Hepatocyte (in vitro differentiated cells): Measurements from ENCODE around the gene ZNF436. TPM values are rescaled to one million over a fixed set of nuclear protein-coding genes. Genes with fewer than 3 reads are reported as not detected.

Experiments used
- DNase-seq: peaks from one replicate; pipeline ENCODE4 v3.0.0-alpha.2; 2016; ENCODE audit warnings: low spot score
- H2AFZ ChIP-seq: fragments of 200-600 bp; sonication (generic); 2 replicates; pipeline ENCODE4 v1.6.0; 2016; ENCODE audit warnings: antibody characterized with exemption, mild to moderate bottlenecking
- H3K27ac ChIP-seq: fragments of 200-600 bp; sonication (generic); 2 replicates; pipeline ENCODE4 v1.5.1; 2016; ENCODE audit warnings: mild to moderate bottlenecking
- H3K27me3 ChIP-seq: fragments of 200-600 bp; sonication (generic); 2 replicates; pipeline ENCODE4 v1.6.1; 2016
- H3K36me3 ChIP-seq: fragments of 200-600 bp; sonication (generic); replicated peaks from 2 replicates; pipeline ENCODE4 v1.5.1; 2016; ENCODE audit warnings: low read depth; ENCODE audit not compliant: insufficient read depth
- H3K4me1 ChIP-seq: fragments of 200-600 bp; sonication (generic); 2 replicates; pipeline ENCODE4 v1.5.1; 2016; ENCODE audit warnings: mild to moderate bottlenecking, moderate library complexity; ENCODE audit not compliant: insufficient read depth
- H3K4me2 ChIP-seq: fragments of 200-600 bp; sonication (generic); 2 replicates; pipeline ENCODE4 v1.6.0; 2016
- H3K4me3 ChIP-seq: fragments of 200-600 bp; sonication (generic); 2 replicates; pipeline ENCODE4 v1.5.1; 2016; ENCODE audit warnings: mild to moderate bottlenecking
- H3K79me2 ChIP-seq: fragments of 200-600 bp; sonication (generic); 2 replicates; pipeline ENCODE4 v1.6.0; 2017; ENCODE audit warnings: mild to moderate bottlenecking
- H3K9me2 ChIP-seq: fragments of 200-600 bp; sonication (generic); replicated peaks from 2 replicates; pipeline ENCODE4 v1.6.0; 2017; ENCODE audit warnings: mild to moderate bottlenecking; ENCODE audit not compliant: insufficient read depth
- H3K9me3 ChIP-seq: fragments of 200-600 bp; sonication (generic); 2 replicates; pipeline ENCODE4 v1.5.1; 2016; ENCODE audit warnings: low read depth, mild to moderate bottlenecking
- H4K20me1 ChIP-seq: fragments of 200-600 bp; sonication (generic); 2 replicates; pipeline ENCODE4 v1.6.0; 2016; ENCODE audit warnings: mild to moderate bottlenecking; ENCODE audit not compliant: insufficient read depth, poor library complexity, severe bottlenecking
- CTCF ChIP-seq: fragments of 200-600 bp; sonication (generic); IDR thresholded peaks from 2 replicates; pipeline ENCODE4 v1.5.1; 2016; ENCODE audit warnings: antibody characterized with exemption, mild to moderate bottlenecking; ENCODE audit not compliant: poor library complexity
- EZH2 ChIP-seq: fragments of 200-600 bp; sonication (generic); IDR thresholded peaks from 2 replicates; pipeline ENCODE4 v1.6.1; 2016; ENCODE audit warnings: antibody characterized with exemption, mild to moderate bottlenecking, borderline replicate concordance
- EZH2phosphoT487 ChIP-seq: fragments of 200-600 bp; sonication (generic); IDR thresholded peaks from one replicate; pipeline ENCODE4 v1.6.1; 2018; ENCODE audit warnings: antibody characterized with exemption, mild to moderate bottlenecking, low read depth, moderate library complexity; ENCODE audit not compliant: unreplicated experiment, severe bottlenecking
- WGBS: methylation state at CpG from one replicate; pipeline ENCODE4 v1.1.6; 2016; ENCODE audit warnings: low lambda C conversion rate; ENCODE audit errors: missing lambda C conversion rate; 5-methylcytosine and 5-hydroxymethylcytosine counted together
- polyA plus RNA-seq: library from polyadenylated mRNA; unstranded; fragments of >200 nt; fragmentation: Nextera tagmentation; extraction: Ambion mirVana; gene quantifications from 2 replicates; pipeline ENCODE4 v1.2.1, GENCODE V29; 2016
- total RNA-seq: library from RNA; depleted of rRNA; stranded (reverse); fragments of >200 nt; gene quantifications from 2 replicates; pipeline ENCODE4 v1.2.3, GENCODE V29; 2014

Gene ZNF436
- total and polyA plus RNA-seq, 2 experiments from 2014 or later, result 7.5 to 15.5 TPM

GRCh38 chr1:23385119-23385621, 15.5 kb upstream of the ZNF436 start:
- WGBS, result 83% methylated on average over 14 of the region's 14 CpGs
- Histone ChIP-seq H3K79me2 (no peaks in the 10 kb centered on the region), H3K4me3 (no peak overlapping the region), H3K4me2 (no peak overlapping the region), H3K4me1 (no peaks in the 10 kb centered on the region), H3K27ac (no peak overlapping the region), H4K20me1 (no peaks in the 10 kb centered on the region), H3K27me3 (no peaks in the 10 kb centered on the region), H3K36me3 (no peaks in the 10 kb centered on the region), H3K9me3 (no peaks in the 10 kb centered on the region), H3K9me2 (no peaks in the 10 kb centered on the region), H2AFZ (no peak overlapping the region)
- no peak for DNase-seq
- TF ChIP-seq EZH2, result no peak
- no peak for TF ChIP-seq EZH2phosphoT487
- TF ChIP-seq CTCF, result no peak

GRCh38 chr1:23384312-23385058, 14.8 kb upstream of the ZNF436 start:
- H3K79me2 ChIP-seq, result no peaks in the 10 kb centered on the region
- H3K36me3 ChIP-seq, result no peaks in the 10 kb centered on the region
- no peaks in the 10 kb centered on the region for H3K9me2 ChIP-seq
- no peaks in the 10 kb centered on the region for H3K4me1 ChIP-seq
- no peak overlapping the region for H2AFZ ChIP-seq
- no peak overlapping the region for H3K27ac ChIP-seq
- no peak overlapping the region for H3K4me2 ChIP-seq
- H3K9me3 ChIP-seq, result no peaks in the 10 kb centered on the region
- H4K20me1 ChIP-seq, result no peaks in the 10 kb centered on the region
- peak; percentile 37 for DNase-seq
- H3K27me3 ChIP-seq, result no peaks in the 10 kb centered on the region
- 77% methylated on average over 11 of the region's 11 CpGs for WGBS
- H3K4me3 ChIP-seq, result no peak overlapping the region
- TF ChIP-seq CTCF (no peak), EZH2 (no peak), EZH2phosphoT487 (no peak)

GRCh38 chr1:23383577-23384311, 14.1 kb upstream of the ZNF436 start:
- Histone ChIP-seq H3K9me2 (no peaks in the 10 kb centered on the region), H4K20me1 (no peaks in the 10 kb centered on the region), H2AFZ (no peak overlapping the region), H3K79me2 (no peaks in the 10 kb centered on the region), H3K4me3 (no peak overlapping the region), H3K4me1 (no peaks in the 10 kb centered on the region), H3K27me3 (no peaks in the 10 kb centered on the region), H3K36me3 (no peaks in the 10 kb centered on the region), H3K4me2 (no peak overlapping the region), H3K9me3 (no peaks in the 10 kb centered on the region), H3K27ac (no peak overlapping the region)
- no peak for DNase-seq
- TF ChIP-seq CTCF (no peak), EZH2phosphoT487 (no peak), EZH2 (no peak)
- WGBS, result 91% methylated on average over 8 of the region's 8 CpGs
